ENCODE measurements around the gene MESD. TPM values are rescaled to one million over a fixed set of nuclear protein-coding genes. Genes with fewer than 3 reads are reported as not detected.

Gene MESD
- total and polyA plus RNA-seq, 9 of the 15 experiments (the other 6 are each of a cell fraction or from before 2014, with no cell fraction given) = 11.3 to 39.7 (median 22.8) TPM

DNA sequence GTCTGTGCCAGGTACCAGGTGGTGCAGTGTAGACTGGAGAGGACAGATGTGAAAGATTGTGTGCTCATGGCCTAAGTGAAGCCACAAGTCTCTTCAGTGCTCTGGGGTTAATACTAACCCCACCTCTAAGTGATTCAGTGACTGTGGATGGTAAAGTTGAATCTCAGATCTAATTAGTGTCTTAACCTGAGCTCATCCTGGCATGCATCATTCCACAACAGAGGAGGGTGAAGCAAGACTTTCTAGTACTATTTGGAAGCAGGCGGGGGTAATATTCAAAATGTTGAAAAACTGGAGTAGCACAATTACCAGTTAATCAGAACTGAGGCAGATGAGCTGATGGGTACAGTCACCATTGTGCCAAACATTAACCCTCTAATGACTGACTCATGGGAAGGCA lies 2.8 kb upstream of the MESD start:
- WGBS (ENCODE audit: insufficient coverage, low coverage, missing lambda C conversion rate) = 76% methylated on average over 1 of the region's 1 CpG
- no peaks in the 10 kb centered on the region for H3K9me1 ChIP-seq (ENCODE audit: control insufficient read depth, insufficient read depth, low read length)
- H3K27ac ChIP-seq (ENCODE audit: extremely low read depth, low read depth, low read length) = no peak overlapping the region
- no peak for FAIRE-seq
- no peak for DNase-seq (ENCODE audit: extremely low read depth in 1 of 4, low spot score in 3 of 4)
- 0 out of 3 replicates have a peak, but pooled peaks cover 4% of the 10 kb centered on the region for H3K36me3 ChIP-seq (ENCODE audit: control insufficient read depth, insufficient read depth, low read length)
- no peak for ATAC-seq
- H3K9ac ChIP-seq (ENCODE audit: insufficient read depth in 1 of 2, low read depth in 2 of 2, low read length in 2 of 2) = no peak overlapping the region
- in situ Hi-C loops (cut with MboI) (no loop called here), intact Hi-C loops (cut with micrococcal nuclease) (no loop called here)
- no peaks in the 10 kb centered on the region for H3K27me3 ChIP-seq (ENCODE audit: control insufficient read depth in 2 of 2, insufficient read depth in 2 of 2, low read length in 2 of 2)
- peaks cover 22% of the 10 kb centered on the region for H3K79me2 ChIP-seq (ENCODE audit: control insufficient read depth, insufficient read depth, low read length)
- H3K9me3 ChIP-seq (replicated peaks; ENCODE audit: control insufficient read depth, insufficient read depth, low read depth, low read length) = no peaks in the 10 kb centered on the region
- ChIA-PET CTCF (ENCODE audit: low intra/inter-chr PET ratio) (no interaction called here), POLR2A (interaction anchor here (0.7 to 1.2 kb wide), 2 partner anchors 56 to 307 kb away, joined by 3 read pairs; no protein-coding TSS in a partner anchor)
- peaks cover 7% of the 10 kb centered on the region; the same call in 1 of the 2 replicates for H4K20me1 ChIP-seq (replicated peaks; ENCODE audit: control insufficient read depth, insufficient read depth, low read length)
- H3K4me2 ChIP-seq (ENCODE audit: insufficient read depth, low read length) = no peak overlapping the region
- no TSS peak for BruUV-seq (replicated peaks)
- no peak overlapping the region for H3K4me3 ChIP-seq
- H2AFZ ChIP-seq (ENCODE audit: low read depth, low read length) = peak overlapping the region; percentile 87; the same call in 1 of the 2 replicates
- peaks cover 0 to 25% of the 10 kb centered on the region in 2 experiments; a peak in 4 of 5 replicates for H3K4me1 ChIP-seq (replicated peaks in 1 of 2; ENCODE audit: control insufficient read depth in 2 of 2, insufficient read depth in 2 of 2, low read length in 2 of 2)
- TF ChIP-seq NFXL1 (CRISPR knock-in tag; IDR thresholded peaks at IDR 0.05) = no peak
- TF ChIP-seq, protein P1, sequence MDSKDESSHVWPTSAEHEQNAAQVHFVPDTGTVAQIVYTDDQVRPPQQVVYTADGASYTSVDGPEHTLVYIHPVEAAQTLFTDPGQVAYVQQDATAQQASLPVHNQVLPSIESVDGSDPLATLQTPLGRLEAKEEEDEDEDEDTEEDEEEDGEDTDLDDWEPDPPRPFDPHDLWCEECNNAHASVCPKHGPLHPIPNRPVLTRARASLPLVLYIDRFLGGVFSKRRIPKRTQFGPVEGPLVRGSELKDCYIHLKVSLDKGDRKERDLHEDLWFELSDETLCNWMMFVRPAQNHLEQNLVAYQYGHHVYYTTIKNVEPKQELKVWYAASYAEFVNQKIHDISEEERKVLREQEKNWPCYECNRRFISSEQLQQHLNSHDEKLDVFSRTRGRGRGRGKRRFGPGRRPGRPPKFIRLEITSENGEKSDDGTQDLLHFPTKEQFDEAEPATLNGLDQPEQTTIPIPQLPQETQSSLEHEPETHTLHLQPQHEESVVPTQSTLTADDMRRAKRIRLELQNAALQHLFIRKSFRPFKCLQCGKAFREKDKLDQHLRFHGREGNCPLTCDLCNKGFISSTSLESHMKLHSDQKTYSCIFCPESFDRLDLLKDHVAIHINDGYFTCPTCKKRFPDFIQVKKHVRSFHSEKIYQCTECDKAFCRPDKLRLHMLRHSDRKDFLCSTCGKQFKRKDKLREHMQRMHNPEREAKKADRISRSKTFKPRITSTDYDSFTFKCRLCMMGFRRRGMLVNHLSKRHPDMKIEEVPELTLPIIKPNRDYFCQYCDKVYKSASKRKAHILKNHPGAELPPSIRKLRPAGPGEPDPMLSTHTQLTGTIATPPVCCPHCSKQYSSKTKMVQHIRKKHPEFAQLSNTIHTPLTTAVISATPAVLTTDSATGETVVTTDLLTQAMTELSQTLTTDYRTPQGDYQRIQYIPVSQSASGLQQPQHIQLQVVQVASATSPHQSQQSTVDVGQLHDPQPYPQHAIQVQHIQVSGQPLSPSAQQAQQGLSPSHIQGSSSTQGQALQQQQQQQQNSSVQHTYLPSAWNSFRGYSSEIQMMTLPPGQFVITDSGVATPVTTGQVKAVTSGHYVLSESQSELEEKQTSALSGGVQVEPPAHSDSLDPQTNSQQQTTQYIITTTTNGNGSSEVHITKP (IDR thresholded peaks at IDR 0.05; ENCODE audit: partially characterized antibody) = no peak
- no peak for TF ChIP-seq ZNF696 (CRISPR knock-in tag; conservative IDR thresholded peaks at IDR 0.05)
- TF ChIP-seq ZBTB49 (CRISPR knock-in tag; IDR thresholded peaks at IDR 0.05; ENCODE audit: borderline replicate concordance) = no peak
- TF ChIP-seq TBP (optimal IDR thresholded peaks at IDR 0.05; ENCODE audit: low read depth, low read length) = no peak
- no peak for TF ChIP-seq NR2F6 (CRISPR knock-in tag; IDR thresholded peaks at IDR 0.05)
- TF ChIP-seq, protein P2, sequence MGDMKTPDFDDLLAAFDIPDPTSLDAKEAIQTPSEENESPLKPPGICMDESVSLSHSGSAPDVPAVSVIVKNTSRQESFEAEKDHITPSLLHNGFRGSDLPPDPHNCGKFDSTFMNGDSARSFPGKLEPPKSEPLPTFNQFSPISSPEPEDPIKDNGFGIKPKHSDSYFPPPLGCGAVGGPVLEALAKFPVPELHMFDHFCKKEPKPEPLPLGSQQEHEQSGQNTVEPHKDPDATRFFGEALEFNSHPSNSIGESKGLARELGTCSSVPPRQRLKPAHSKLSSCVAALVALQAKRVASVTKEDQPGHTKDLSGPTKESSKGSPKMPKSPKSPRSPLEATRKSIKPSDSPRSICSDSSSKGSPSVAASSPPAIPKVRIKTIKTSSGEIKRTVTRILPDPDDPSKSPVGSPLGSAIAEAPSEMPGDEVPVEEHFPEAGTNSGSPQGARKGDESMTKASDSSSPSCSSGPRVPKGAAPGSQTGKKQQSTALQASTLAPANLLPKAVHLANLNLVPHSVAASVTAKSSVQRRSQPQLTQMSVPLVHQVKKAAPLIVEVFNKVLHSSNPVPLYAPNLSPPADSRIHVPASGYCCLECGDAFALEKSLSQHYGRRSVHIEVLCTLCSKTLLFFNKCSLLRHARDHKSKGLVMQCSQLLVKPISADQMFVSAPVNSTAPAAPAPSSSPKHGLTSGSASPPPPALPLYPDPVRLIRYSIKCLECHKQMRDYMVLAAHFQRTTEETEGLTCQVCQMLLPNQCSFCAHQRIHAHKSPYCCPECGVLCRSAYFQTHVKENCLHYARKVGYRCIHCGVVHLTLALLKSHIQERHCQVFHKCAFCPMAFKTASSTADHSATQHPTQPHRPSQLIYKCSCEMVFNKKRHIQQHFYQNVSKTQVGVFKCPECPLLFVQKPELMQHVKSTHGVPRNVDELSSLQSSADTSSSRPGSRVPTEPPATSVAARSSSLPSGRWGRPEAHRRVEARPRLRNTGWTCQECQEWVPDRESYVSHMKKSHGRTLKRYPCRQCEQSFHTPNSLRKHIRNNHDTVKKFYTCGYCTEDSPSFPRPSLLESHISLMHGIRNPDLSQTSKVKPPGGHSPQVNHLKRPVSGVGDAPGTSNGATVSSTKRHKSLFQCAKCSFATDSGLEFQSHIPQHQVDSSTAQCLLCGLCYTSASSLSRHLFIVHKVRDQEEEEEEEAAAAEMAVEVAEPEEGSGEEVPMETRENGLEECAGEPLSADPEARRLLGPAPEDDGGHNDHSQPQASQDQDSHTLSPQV (IDR thresholded peaks at IDR 0.05) = no peak
- TF ChIP-seq ARID2 (IDR thresholded peaks at IDR 0.05) = no peak
- no peak for TF ChIP-seq POLR2G (IDR thresholded peaks at IDR 0.05; ENCODE audit: low read depth, low read length)
- no peak for TF ChIP-seq POLR3G (IDR thresholded peaks at IDR 0.05; ENCODE audit: extremely low read depth, insufficient read length, insufficient replicate concordance)
